Upper lobe of left lung (tissue), 6 donors: ENCODE results near the gene TIMD4. TPM values are rescaled to one million over a fixed set of nuclear protein-coding genes. Genes with fewer than 3 reads are reported as not detected.
"Not testable (repeated sequence)": the region's sequence is repeated elsewhere in the genome, so short reads cannot be mapped to it uniquely, and the experiment has no call there.

Experiments used
- ATAC-seq, 2 donors: fragments of 200-7000 bp; cut with Tn5 transposase; one replicate each; pipeline ENCODE4 v1.9.1; 2022; ENCODE audit warnings: mild to moderate bottlenecking in 2 of 2, moderate library complexity in 2 of 2; ENCODE audit not compliant: low FRiP score in 2 of 2
- DNase-seq, 2 donors: peaks; one replicate each; pipeline ENCODE4 v3.0.0-alpha.2; 2019 to 2020
- H3K27ac ChIP-seq, 4 donors: fragments of 200-600 bp; sonication (generic); one replicate each; pipeline ENCODE4 v1.5.1; 2016 to 2019
- H3K27me3 ChIP-seq, 4 donors: fragments of 200-600 bp; sonication (generic); one replicate each; pipeline ENCODE4 v1.5.1; 2017 to 2019
- H3K36me3 ChIP-seq, 4 donors: fragments of 200-600 bp; sonication (generic); one replicate each; pipeline ENCODE4 v1.5.1; 2016 to 2019
- H3K4me1 ChIP-seq, 4 donors: fragments of 200-600 bp; sonication (generic); one replicate each; pipeline ENCODE4 v1.5.1; 2018 to 2019
- H3K4me3 ChIP-seq, 4 donors: fragments of 200-600 bp; sonication (generic); one replicate each; pipeline ENCODE4 v1.5.1; 2017 to 2019; ENCODE audit warnings: mild to moderate bottlenecking in 2 of 4, moderate library complexity in 1 of 4
- H3K9me3 ChIP-seq, 4 donors: fragments of 200-600 bp; sonication (generic); one replicate each; pipeline ENCODE4 v1.5.1; 2018 to 2019
- CTCF ChIP-seq, 6 experiments: fragments of 450-650 bp in 4 of 6; fragments of 200-600 bp in 2 of 6; sonication (generic) in 2 of 6; IDR thresholded peaks; one replicate each; pipeline ENCODE4 v1.5.1; 2016 to 2019; ENCODE audit warnings: antibody characterized with exemption in 6 of 6
- EP300 ChIP-seq, 4 donors: sonication (generic); formaldehyde crosslinking; IDR thresholded peaks; one replicate each; pipeline ENCODE4 v1.5.1; 2017; ENCODE audit warnings: antibody characterized with exemption in 4 of 4, control low read depth in 2 of 4
- POLR2A ChIP-seq, 4 donors: fragments of 450-650 bp; IDR thresholded peaks; one replicate each; pipeline ENCODE4 v1.5.1; 2016 to 2017; ENCODE audit warnings: antibody characterized with exemption in 4 of 4, mild to moderate bottlenecking in 2 of 4
- POLR2AphosphoS5 ChIP-seq, 2 donors: sonication (generic); formaldehyde crosslinking; IDR thresholded peaks; one replicate each; pipeline ENCODE4 v1.5.1; 2017; ENCODE audit warnings: antibody characterized with exemption in 2 of 2
- WGBS, 2 donors: methylation state at CpG; one replicate each; pipeline ENCODE4 v1.1.5; 2017 to 2018; 5-methylcytosine and 5-hydroxymethylcytosine counted together
- total RNA-seq, 6 donors: library from RNA; depleted of rRNA in 4 of 6; stranded (reverse); fragments of >200 nt in 4 of 6; gene quantifications; one replicate each; pipeline versions ENCODE4 v1.1.0 to v1.2.1, GENCODE V29; 2016 to 2021
- donor health status: DM: no; HTN: no; CAD: no; lungs with moderate emphysema.
- donor health status: DM: no; HTN: yes; CAD: no; lungs with severe emphysema.

TIMD4 gene
- total RNA-seq, 6 donors from 2014 or later = 0.31 to 0.54 TPM; not detected in 4

- no peaks in the 10 kb centered on the region for H3K4me1 ChIP-seq
- ATAC-seq (no peak), DNase-seq (no peak)
- 76 to 82% methylated on average over 1 of the region's 1 CpG for WGBS, 2 donors
- no peak overlapping the region for H3K4me3 ChIP-seq
- no peaks in the 10 kb centered on the region for H3K36me3 ChIP-seq
- H3K27ac ChIP-seq = no peak overlapping the region
- no peak for TF ChIP-seq POLR2A (IDR thresholded peaks at IDR 0.05)
- TF ChIP-seq POLR2AphosphoS5 (IDR thresholded peaks at IDR 0.05) = no peak
- TF ChIP-seq CTCF (IDR thresholded peaks at IDR 0.05) = no peak
- TF ChIP-seq EP300 (IDR thresholded peaks at IDR 0.05) = no peak
- H3K9me3 ChIP-seq = no peaks in the 10 kb centered on the region
- no peaks in the 10 kb centered on the region for H3K27me3 ChIP-seq
Measured at GRCh38 chr5:156927545-156927944, 35.5 kb downstream of the TIMD4 start.

GRCh38 chr5:156925767-156926166 lies 37.3 kb downstream of the TIMD4 start:
- H3K27ac ChIP-seq, DNase-seq, H3K27me3 ChIP-seq, H3K4me1 ChIP-seq, H3K4me3 ChIP-seq, ATAC-seq, H3K36me3 ChIP-seq, H3K9me3 ChIP-seq: not testable (repeated sequence)
- WGBS, 2 donors = 77 to 84% methylated on average over 4 of the region's 4 CpGs

- Histone ChIP-seq H3K27ac (no peak overlapping the region), H3K4me3 (no peak overlapping the region), H3K4me1 (no peaks in the 10 kb centered on the region), H3K36me3 (no peaks in the 10 kb centered on the region), H3K27me3 (no peaks in the 10 kb centered on the region), H3K9me3 (no peaks in the 10 kb centered on the region)
- 88 to 90% methylated on average over 3 of the region's 3 CpGs for WGBS, 2 donors
- ATAC-seq (no peak), DNase-seq (no peak)
- TF ChIP-seq POLR2A (IDR thresholded peaks at IDR 0.05) = no peak
- no peak for TF ChIP-seq CTCF (IDR thresholded peaks at IDR 0.05)
- no peak for TF ChIP-seq EP300 (IDR thresholded peaks at IDR 0.05)
- TF ChIP-seq POLR2AphosphoS5 (IDR thresholded peaks at IDR 0.05) = no peak
Measured at GRCh38 chr5:156922207-156922792, 40.7 kb downstream of the TIMD4 start.

- Histone ChIP-seq H3K9me3 (no peaks in the 10 kb centered on the region), H3K36me3 (no peaks in the 10 kb centered on the region), H3K27ac (no peak overlapping the region), H3K4me1 (no peaks in the 10 kb centered on the region), H3K27me3 (no peaks in the 10 kb centered on the region), H3K4me3 (no peak overlapping the region)
- 61 to 69% methylated on average over 3 of the region's 3 CpGs for WGBS, 2 donors
- ATAC-seq (no peak), DNase-seq (no peak)
- TF ChIP-seq CTCF (IDR thresholded peaks at IDR 0.05) = no peak
- no peak for TF ChIP-seq POLR2AphosphoS5 (IDR thresholded peaks at IDR 0.05)
- no peak for TF ChIP-seq EP300 (IDR thresholded peaks at IDR 0.05)
- TF ChIP-seq POLR2A (IDR thresholded peaks at IDR 0.05) = no peak
Measured at GRCh38 chr5:156920861-156921431, 42.1 kb downstream of the TIMD4 start.

- TF ChIP-seq POLR2A (IDR thresholded peaks at IDR 0.05) = no peak
- TF ChIP-seq CTCF (IDR thresholded peaks at IDR 0.05) = no peak
- TF ChIP-seq EP300 (IDR thresholded peaks at IDR 0.05) = no peak
- TF ChIP-seq POLR2AphosphoS5 (IDR thresholded peaks at IDR 0.05) = no peak
- Histone ChIP-seq H3K4me1 (no peaks in the 10 kb centered on the region), H3K27ac (no peak overlapping the region), H3K4me3 (no peak overlapping the region), H3K9me3 (no peaks in the 10 kb centered on the region), H3K27me3 (no peaks in the 10 kb centered on the region), H3K36me3 (no peaks in the 10 kb centered on the region)
- 78 to 80% methylated on average over 7 of the region's 7 CpGs for WGBS, 2 donors
- DNase-seq (no peak), ATAC-seq (no peak)
Measured at GRCh38 chr5:156920042-156920860, 42.8 kb downstream of the TIMD4 start.
